DND-41 (cell line): ENCODE measurements around the gene CYP46A1.

Experiments used
- EZH2 ChIP-seq: IDR thresholded peaks from 3 replicates; pipeline ENCODE4 v1.6.1; 2012; ENCODE audit warnings: borderline replicate concordance, low read depth, mild to moderate bottlenecking, moderate library complexity, low read length, inconsistent platforms; ENCODE audit not compliant: severe bottlenecking
- TF ChIP-seq, protein P1 (sequence below): IDR thresholded peaks from 2 replicates; pipeline ENCODE4 v1.5.1; 2012; ENCODE audit warnings: borderline replicate concordance, low read length, moderate library complexity, mild to moderate bottlenecking; ENCODE audit not compliant: poor library complexity, severe bottlenecking; ENCODE audit errors: extremely low read depth

DNA sequence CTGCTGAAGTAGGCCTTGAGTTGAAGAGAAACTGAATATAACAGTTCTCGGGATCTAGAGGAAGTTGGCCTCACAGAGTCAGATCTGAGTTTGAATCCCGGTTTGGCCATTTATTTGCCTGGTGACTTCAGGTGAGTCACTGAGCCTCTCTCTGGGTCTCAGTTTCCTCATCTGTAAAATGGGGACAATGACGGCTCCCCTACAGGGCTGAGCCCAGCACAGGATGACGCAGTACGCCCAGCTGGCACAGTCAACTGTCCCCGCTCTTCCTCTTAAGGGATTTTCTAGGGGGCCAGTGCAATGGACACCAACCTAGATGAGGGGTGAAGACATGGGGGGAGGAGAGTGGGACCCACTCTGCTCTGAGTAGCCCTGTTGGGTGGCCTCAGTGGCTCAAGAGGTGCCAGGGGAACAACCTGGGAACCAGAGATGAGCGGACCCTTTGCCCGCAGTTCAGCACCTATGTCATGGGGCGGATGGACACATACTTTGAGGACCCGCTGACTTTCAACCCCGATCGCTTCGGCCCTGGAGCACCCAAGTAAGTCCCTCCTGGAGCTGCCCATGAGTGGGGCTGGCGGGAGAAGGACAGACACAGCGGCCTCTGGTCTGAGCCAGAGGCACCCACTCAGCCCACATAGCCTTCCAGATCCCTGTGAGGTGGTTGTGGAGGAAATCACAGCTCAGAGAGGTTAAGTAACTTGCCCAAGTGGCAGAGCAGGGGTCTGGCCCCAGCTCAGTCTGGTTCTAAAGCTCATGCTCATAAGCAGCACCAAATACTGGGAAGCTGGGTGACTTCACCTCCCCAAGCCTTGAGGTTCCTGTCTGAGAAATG is 41.1 kb downstream of the CYP46A1 start:
- TF ChIP-seq, protein P1, sequence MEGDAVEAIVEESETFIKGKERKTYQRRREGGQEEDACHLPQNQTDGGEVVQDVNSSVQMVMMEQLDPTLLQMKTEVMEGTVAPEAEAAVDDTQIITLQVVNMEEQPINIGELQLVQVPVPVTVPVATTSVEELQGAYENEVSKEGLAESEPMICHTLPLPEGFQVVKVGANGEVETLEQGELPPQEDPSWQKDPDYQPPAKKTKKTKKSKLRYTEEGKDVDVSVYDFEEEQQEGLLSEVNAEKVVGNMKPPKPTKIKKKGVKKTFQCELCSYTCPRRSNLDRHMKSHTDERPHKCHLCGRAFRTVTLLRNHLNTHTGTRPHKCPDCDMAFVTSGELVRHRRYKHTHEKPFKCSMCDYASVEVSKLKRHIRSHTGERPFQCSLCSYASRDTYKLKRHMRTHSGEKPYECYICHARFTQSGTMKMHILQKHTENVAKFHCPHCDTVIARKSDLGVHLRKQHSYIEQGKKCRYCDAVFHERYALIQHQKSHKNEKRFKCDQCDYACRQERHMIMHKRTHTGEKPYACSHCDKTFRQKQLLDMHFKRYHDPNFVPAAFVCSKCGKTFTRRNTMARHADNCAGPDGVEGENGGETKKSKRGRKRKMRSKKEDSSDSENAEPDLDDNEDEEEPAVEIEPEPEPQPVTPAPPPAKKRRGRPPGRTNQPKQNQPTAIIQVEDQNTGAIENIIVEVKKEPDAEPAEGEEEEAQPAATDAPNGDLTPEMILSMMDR: no peak
- TF ChIP-seq EZH2: no peak
